B cell (primary cell): ENCODE measurements around the gene DHX34.

Experiments
- EZH2 ChIP-seq: IDR thresholded peaks from 2 replicates; pipeline ENCODE4 v1.6.1; 2012; ENCODE audit warnings: borderline replicate concordance, low read depth, mild to moderate bottlenecking, moderate library complexity, low read length; ENCODE audit not compliant: insufficient read depth, poor library complexity, severe bottlenecking
- TF ChIP-seq, protein P1 (sequence below): fragments of 200-600 bp; IDR thresholded peaks from one replicate; pipeline ENCODE4 v1.8.0; 2022; ENCODE audit warnings: antibody characterized with exemption, mild to moderate bottlenecking

DNA sequence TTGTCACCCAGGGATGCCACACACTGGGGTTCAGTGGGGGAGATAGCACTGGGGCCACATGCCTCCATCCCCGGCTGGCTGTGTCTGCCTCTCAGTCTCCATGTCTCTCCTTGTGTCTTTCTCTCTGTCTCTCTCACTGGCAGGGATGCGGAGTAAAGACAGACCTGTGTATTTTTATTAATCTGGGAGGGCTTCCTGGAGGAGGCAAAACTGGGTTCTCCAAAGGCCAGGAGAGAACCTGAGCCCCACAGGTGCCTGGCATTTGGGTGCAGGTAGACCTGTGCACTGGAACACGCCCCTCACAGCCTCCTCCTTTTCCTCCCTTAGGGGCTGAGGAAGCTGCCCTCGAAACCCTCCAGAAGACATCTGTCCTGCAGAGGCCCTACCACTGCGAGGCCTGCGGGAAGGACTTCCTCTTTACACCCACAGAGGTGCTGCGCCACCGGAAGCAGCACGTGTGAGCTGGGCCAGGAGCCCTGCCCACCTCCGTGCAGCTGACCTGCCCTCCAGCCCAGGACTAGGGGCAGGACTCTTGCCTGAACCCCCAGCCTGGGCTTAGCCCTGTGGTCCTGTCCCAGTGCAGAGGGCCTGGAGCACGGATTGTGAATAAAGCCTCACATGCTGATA is 32.7 kb downstream of the DHX34 start:
- TF ChIP-seq, protein P1, sequence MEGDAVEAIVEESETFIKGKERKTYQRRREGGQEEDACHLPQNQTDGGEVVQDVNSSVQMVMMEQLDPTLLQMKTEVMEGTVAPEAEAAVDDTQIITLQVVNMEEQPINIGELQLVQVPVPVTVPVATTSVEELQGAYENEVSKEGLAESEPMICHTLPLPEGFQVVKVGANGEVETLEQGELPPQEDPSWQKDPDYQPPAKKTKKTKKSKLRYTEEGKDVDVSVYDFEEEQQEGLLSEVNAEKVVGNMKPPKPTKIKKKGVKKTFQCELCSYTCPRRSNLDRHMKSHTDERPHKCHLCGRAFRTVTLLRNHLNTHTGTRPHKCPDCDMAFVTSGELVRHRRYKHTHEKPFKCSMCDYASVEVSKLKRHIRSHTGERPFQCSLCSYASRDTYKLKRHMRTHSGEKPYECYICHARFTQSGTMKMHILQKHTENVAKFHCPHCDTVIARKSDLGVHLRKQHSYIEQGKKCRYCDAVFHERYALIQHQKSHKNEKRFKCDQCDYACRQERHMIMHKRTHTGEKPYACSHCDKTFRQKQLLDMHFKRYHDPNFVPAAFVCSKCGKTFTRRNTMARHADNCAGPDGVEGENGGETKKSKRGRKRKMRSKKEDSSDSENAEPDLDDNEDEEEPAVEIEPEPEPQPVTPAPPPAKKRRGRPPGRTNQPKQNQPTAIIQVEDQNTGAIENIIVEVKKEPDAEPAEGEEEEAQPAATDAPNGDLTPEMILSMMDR = no peak
- TF ChIP-seq EZH2 = no peak
